Amniotic stem cell (primary cell): ENCODE data around the gene ZIC4.

Source experiments
- DNase-seq: peaks from one replicate; lab custom pipeline; 2025; lab: John Stamatoyannopoulos, UW

ZIC4 gene

DNA sequence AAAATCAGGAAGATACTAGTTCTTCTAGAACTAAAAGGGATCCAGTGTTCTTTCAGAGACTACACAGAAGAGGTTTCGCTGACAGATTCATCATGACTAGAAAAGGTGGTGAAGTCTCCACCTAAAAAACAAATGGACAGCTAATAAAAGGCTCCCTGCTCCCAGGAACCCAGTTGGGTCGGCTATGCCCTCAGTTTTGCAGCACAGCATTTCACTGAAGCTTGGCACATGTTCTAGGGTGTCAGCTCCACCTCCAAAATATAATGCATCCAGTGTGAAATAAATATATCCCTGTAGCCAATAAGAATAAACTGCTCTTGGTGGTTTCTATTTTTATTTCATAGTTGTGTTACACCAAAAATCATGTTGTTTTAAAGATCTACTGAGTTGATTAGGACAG lies 55.0 kb downstream of the ZIC4 start:
- no peak for DNase-seq

DNA sequence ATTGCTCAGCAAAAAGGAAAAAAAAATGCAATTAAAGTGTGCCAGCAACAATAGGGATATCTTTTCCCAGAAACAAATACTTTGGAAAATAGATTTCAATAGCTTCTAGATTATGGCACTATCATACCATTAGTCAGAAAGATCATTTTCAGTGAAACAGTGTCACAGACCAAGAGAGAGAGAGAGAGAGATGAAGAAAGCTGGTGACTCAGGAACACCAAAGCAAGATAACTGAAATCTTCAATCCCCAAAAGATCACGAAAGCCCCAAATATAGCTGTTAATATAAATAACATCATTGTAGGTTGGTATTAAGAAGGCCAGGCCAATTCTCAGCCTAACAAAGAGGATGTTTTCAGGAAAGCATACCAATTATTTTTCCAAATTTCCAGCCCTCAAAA lies 57.4 kb downstream of the ZIC4 start:
- no peak for DNase-seq

DNA sequence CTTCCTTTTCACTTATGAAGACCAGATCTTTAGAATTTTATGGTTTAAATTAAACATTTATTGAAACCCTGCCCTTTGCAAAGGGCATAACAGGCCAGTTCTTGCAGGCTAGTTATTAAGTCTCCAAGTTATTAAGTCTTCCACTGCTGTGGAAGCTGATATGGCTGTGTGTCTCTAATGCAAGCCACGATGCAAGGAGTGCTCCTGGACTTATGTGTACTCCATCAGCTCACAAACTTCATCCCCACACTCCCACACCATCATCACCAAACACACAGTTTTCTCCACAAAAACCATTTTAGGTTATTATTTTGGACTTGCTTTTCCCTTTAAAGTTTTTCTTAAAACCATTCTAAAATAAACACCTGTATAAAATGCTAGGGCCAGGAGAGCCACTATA lies 62.4 kb downstream of the ZIC4 start:
- DNase-seq, result no peak

DNA sequence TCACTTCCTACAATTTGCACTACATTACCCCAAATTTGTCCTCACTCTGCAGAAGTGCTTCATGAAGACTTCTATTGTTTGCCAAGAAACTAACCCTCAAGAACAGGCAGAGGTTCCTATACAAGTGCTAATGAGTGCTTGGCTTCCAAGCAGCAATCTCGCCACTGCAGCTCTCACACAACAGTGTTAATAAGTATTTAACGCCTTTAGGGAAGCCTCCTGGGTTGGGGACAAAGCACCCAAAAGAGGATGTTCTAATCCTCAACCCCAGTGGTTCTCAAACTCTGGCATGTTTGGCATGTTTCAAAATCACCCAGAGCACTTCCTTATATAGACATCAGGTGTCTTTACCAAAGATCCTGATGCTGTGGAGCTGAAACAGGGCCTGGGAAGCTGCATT lies 64.6 kb downstream of the ZIC4 start:
- DNase-seq, result no peak

DNA sequence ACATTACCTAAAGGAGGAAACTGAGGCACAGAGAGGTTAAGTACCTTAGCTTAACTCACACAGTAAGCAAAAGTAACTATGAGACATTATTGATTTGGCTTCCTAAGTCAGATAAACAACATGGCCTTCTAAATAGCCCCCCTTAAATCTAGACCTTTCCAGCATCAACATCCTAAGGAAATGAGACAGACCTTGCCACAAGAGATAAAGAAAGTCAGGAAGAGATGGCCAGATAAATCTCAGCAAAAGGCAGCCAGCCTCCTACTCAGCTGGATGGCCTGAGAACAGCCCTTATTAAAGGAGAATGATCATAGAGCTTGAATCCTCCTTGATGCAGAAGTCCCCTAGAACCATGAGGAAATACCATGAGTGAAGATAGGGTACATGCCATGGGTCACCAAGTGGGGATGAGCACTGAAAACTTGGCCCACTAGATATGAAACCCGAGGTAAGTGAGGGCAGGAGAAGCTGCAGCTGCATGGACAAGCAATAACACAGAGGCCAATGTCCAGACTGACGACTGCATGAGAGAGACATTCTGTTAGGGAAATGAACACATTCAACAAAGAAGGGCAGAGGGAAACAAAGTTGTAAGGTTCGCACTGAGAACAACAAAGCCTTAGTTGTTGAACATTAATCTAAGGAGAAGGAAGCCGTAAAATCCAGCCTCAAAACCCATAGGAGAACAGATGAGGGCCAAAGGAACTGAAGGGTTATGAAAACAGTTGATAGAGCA lies 69.6 kb downstream of the ZIC4 start:
- no peak for DNase-seq
